ENCODE results near the gene TPBG. TPM values are rescaled to one million over a fixed set of nuclear protein-coding genes. Genes with fewer than 3 reads are reported as not detected.

TPBG gene, protein sequence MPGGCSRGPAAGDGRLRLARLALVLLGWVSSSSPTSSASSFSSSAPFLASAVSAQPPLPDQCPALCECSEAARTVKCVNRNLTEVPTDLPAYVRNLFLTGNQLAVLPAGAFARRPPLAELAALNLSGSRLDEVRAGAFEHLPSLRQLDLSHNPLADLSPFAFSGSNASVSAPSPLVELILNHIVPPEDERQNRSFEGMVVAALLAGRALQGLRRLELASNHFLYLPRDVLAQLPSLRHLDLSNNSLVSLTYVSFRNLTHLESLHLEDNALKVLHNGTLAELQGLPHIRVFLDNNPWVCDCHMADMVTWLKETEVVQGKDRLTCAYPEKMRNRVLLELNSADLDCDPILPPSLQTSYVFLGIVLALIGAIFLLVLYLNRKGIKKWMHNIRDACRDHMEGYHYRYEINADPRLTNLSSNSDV
- total RNA-seq, result under 1 TPM in 1 of 2 experiments, not detected in 1; 0.07 TPM

DNA sequence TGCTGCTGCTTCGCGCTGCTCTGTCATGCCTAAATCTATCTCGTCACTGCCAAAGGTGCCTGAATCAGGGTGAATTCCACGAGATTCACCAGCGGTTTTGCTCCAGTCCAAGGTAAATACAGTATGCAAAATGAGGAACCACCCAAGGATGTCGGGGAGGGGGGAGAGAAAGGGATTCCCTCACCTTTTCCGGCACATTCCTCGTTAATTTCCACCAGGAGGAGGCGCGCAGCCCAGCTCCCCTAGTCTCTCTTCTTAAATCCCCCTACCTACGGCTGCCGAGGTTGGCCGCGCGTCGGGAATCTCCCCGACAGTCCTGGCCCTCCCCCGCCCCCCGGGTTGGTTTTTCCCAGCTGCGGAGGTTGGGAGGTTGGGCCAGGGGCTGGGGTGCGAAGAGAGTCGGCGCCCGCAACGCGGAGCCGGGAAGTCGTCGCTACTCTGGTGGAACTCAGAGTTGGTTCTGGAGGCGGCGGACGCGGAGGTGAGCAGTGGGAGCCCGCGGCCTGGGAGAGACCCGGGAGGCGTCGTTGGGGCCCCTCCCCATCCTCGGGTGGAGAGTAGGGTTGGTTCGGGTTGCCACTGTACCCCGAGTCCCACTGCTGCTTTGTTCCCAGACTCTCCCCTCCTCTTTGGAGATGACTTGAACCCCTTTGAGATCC is at the start of gene TPBG:
TPBG (plus strand) TSS at position 390 of the 659 bp plus-strand sequence. CDS start 1,145 bp downstream, outside the sequence.
- peak; percentile 39 for DNase-seq
- CTCF ChIA-PET, result no interaction called here
- no peaks in the 10 kb centered on the region for H3K36me3 Mint-ChIP-seq (ENCODE audit: low read depth)
- H3K4me1 Mint-ChIP-seq (ENCODE audit: low read depth), result peaks cover 19% of the 10 kb centered on the region
- H3K27me3 Mint-ChIP-seq (ENCODE audit: low read depth), result peaks cover 50% of the 10 kb centered on the region
- intact Hi-C loops (cut with micrococcal nuclease), result loop anchor here (5.0 kb wide), 2 partner anchors 91 to 704 kb away; partner anchors contain the start of genes DOP1A and UBE3D
- peak within 1 kb of the TSS; percentile 69 for H3K4me3 Mint-ChIP-seq
- H3K27ac Mint-ChIP-seq, result no peak within 1 kb of the TSS
- H3K9me3 Mint-ChIP-seq, result no peaks in the 10 kb centered on the region

DNA sequence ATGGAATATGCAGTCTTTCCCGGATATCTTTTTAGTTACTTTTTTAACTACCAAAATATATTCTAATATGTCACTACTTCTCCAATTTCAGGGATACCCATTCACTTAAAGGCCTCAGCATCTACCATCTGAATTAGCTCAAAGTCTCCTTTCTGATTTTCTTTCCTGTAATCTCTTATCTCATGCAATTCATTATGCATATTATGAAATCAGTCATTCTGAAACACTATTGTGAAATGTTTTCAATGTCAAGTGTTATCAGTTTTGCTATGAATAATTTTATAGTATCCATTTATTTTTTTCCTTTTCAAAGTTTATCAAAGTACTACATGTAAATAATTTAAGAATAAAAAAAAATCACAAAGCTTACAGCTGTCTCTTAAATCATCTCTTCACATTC is 41.2 kb upstream of the TPBG start:
- intact Hi-C loops (cut with micrococcal nuclease), result no loop called here
- H3K36me3 Mint-ChIP-seq (ENCODE audit: low read depth), result no peaks in the 10 kb centered on the region
- H3K4me3 Mint-ChIP-seq, result no peak overlapping the region
- H3K4me1 Mint-ChIP-seq (ENCODE audit: low read depth), result no peaks in the 10 kb centered on the region
- no peaks in the 10 kb centered on the region for H3K9me3 Mint-ChIP-seq
- peaks cover 3% of the 10 kb centered on the region for H3K27me3 Mint-ChIP-seq (ENCODE audit: low read depth)
- no peak for DNase-seq
- no peak overlapping the region for H3K27ac Mint-ChIP-seq
- CTCF ChIA-PET, result interaction anchor here (0.6 kb wide), 1 partner anchor 1082 kb away, joined by 3 read pairs; no protein-coding TSS in a partner anchor

DNA sequence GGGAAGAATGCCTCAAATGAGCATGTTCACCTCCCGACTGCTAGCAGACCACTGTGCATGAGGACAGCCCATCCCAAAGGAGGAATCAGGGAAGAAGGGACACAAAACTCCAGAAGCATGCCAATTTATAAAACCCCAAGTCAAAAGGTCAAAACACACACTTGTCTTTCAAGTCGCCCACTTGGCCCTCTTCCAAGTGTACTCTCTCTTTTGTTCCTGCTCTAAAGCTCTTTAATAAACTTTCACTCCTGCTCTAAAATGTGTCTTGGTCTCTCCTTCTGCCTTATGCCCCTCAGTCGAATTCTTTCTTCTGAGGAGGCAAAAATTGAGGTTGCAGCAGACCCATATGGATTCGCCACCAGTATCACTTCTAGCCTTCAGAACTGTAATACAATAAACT is 33.9 kb upstream of the TPBG start:
- no peaks in the 10 kb centered on the region for H3K36me3 Mint-ChIP-seq (ENCODE audit: low read depth)
- H3K27ac Mint-ChIP-seq, result no peak overlapping the region
- H3K27me3 Mint-ChIP-seq (ENCODE audit: low read depth), result peaks cover 9% of the 10 kb centered on the region
- CTCF ChIA-PET, result no interaction called here
- no peak overlapping the region for H3K4me3 Mint-ChIP-seq
- no peak for DNase-seq
- intact Hi-C loops (cut with micrococcal nuclease), result no loop called here
- no peaks in the 10 kb centered on the region for H3K9me3 Mint-ChIP-seq
- no peaks in the 10 kb centered on the region for H3K4me1 Mint-ChIP-seq (ENCODE audit: low read depth)

DNA sequence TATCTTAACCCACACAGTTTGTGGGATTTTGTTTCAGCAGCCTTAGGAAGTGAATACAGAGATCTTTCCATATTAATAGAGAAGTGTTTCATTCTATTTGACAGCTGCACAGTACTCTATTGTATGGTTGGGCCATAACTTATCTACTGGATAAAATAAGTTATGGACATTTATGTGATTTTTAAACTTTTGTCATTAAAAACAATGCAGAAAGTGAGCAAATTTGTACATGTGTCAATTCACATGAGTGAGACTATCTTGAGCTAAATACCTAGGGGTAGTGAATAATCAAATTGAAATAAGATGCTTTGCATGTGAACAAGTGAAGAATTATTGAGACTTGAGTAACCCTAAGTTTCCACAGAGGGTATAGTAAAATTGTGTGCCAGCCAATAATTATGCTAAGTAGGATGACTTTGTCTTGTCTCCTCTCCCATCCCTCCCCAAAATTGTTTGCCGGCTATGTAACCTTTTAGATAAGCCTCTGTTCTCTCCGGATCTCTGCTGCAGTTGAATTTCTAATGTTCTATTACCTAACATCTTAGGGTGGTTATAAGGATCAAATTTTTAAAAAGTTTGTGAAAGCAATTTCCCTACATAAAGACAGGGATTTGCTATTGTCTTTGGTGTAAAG is 33.3 kb upstream of the TPBG start:
- CTCF ChIA-PET, result no interaction called here
- H3K27ac Mint-ChIP-seq, result no peak overlapping the region
- intact Hi-C loops (cut with micrococcal nuclease), result no loop called here
- peaks cover 11% of the 10 kb centered on the region for H3K27me3 Mint-ChIP-seq (ENCODE audit: low read depth)
- H3K4me1 Mint-ChIP-seq (ENCODE audit: low read depth), result no peaks in the 10 kb centered on the region
- H3K9me3 Mint-ChIP-seq, result no peaks in the 10 kb centered on the region
- H3K36me3 Mint-ChIP-seq (ENCODE audit: low read depth), result no peaks in the 10 kb centered on the region
- H3K4me3 Mint-ChIP-seq, result no peak overlapping the region
- no peak for DNase-seq

DNA sequence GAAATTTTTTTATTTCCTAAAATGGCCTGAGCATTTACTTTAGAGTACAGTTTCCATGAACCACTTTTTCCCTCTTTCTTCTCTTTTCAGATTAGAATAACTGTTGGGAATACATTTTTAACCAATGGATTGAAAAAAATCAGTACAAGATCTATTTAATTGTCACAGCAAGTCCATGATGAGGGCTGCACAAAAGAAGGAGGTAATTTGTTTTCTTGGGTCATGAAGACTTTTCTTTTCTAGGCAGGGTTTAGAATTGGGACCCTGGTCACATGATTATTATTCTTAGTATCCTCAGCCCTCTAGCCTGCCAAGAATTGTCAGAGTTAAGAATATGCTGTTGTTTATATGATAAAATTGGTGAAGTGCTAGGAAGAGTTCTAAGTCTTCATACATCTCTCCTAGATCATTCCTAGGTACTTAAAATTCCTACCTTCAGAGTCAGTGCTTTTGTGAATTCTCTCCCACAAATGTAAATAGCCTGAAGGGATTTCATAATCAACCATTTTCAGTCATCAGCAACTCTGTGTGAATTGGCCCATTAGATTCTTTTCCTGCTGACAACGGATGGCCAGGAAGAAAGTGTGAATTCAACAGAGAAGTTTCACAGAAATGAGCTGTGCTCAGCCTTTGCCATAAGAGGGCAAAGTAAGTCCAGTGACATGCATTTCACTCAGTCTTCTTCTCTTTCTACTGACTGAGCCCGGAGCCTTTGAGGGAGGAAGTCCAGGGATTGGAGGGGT is 32.4 kb upstream of the TPBG start:
- no peaks in the 10 kb centered on the region for H3K9me3 Mint-ChIP-seq
- no peaks in the 10 kb centered on the region for H3K36me3 Mint-ChIP-seq (ENCODE audit: low read depth)
- no peak for DNase-seq
- CTCF ChIA-PET, result no interaction called here
- peaks cover 11% of the 10 kb centered on the region for H3K27me3 Mint-ChIP-seq (ENCODE audit: low read depth)
- no peak overlapping the region for H3K4me3 Mint-ChIP-seq
- intact Hi-C loops (cut with micrococcal nuclease), result no loop called here
- no peaks in the 10 kb centered on the region for H3K4me1 Mint-ChIP-seq (ENCODE audit: low read depth)
- no peak overlapping the region for H3K27ac Mint-ChIP-seq

DNA sequence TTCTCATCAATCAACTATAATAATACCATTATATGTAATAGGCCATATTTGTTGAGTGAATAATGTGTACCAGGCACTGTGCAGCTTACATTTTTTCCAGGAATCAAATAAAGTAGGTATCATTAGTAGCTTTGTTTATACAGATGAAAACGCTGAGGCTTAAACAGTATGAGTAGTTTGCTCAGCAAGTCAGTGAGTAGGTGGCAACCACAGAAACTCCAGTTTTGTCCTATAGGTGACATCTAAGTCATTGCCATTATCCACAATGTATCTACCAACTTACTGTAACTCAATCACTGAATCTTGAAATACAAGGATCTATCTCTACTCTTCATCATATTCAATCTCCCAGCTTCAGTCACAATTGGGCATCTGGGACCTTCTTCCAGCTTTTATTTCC is 29.8 kb upstream of the TPBG start:
- no peak for DNase-seq
- Mint-ChIP-seq H3K4me3 (no peak overlapping the region), H3K27me3 (ENCODE audit: low read depth) (peaks cover 11% of the 10 kb centered on the region), H3K9me3 (no peaks in the 10 kb centered on the region), H3K4me1 (ENCODE audit: low read depth) (no peaks in the 10 kb centered on the region), H3K27ac (no peak overlapping the region), H3K36me3 (ENCODE audit: low read depth) (no peaks in the 10 kb centered on the region)
- CTCF ChIA-PET, result no interaction called here
- intact Hi-C loops (cut with micrococcal nuclease), result no loop called here

DNA sequence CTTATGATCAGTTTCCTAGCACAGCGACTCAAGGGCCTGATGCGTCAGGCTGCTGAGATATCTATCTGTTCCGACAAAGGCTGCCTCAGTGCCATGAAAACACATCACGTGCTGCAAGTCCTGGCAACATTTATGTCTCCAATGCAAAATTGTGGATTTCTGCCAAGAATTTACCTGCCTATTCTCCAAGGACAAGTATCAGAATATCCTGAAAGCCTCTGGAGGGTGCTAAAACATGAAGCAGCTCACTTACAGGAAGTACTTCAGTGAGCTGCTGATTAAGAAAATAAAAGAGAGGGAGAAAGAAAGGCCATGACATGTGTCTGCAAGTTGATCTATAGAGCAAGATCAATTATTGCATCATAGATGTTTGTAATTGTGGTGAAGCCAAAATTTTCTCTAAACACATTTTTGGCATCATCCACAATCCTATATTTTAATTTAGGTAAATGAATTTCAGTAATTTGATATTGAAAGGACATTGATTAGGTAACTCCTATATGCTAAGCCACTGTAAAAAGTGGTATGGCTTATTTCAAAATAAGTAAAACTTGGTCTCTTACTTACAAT is 25.8 kb upstream of the TPBG start:
- no peak overlapping the region for H3K4me3 Mint-ChIP-seq
- CTCF ChIA-PET, result no interaction called here
- H3K36me3 Mint-ChIP-seq (ENCODE audit: low read depth), result no peaks in the 10 kb centered on the region

DNA sequence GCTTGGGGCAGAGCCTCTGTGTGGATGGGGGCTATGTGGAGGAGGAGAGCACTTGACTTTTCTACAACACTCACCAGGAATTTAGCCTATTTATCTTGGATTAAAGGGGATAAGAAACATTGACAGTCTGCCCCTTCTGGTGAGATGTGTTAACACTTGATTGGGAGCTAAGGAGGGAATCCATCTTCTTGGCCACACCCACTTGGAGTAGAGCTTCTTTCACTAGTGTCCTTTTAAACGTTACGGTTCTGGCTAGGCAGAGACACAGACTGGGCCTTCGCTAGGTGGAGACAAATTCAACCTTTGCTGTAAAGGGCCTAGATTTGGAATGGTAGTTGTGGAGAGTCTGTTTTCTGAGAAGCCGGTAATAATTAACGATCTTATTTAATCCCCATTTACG is 15.5 kb upstream of the TPBG start:
- Mint-ChIP-seq H3K36me3 (ENCODE audit: low read depth) (no peaks in the 10 kb centered on the region), H3K4me3 (no peak overlapping the region), H3K27ac (no peak overlapping the region), H3K9me3 (no peaks in the 10 kb centered on the region), H3K27me3 (ENCODE audit: low read depth) (no peaks in the 10 kb centered on the region), H3K4me1 (ENCODE audit: low read depth) (no peaks in the 10 kb centered on the region)
- no peak for DNase-seq
- CTCF ChIA-PET, result no interaction called here
- intact Hi-C loops (cut with micrococcal nuclease), result no loop called here

More for the DNA sequence above, 25.8 kb upstream of the TPBG start:
- Mint-ChIP-seq H3K27me3 (ENCODE audit: low read depth) (peaks cover 4% of the 10 kb centered on the region), H3K4me1 (ENCODE audit: low read depth) (no peaks in the 10 kb centered on the region), H3K9me3 (peaks cover 8% of the 10 kb centered on the region), H3K27ac (no peak overlapping the region)
- intact Hi-C loops (cut with micrococcal nuclease), result no loop called here
- DNase-seq, result no peak

DNA sequence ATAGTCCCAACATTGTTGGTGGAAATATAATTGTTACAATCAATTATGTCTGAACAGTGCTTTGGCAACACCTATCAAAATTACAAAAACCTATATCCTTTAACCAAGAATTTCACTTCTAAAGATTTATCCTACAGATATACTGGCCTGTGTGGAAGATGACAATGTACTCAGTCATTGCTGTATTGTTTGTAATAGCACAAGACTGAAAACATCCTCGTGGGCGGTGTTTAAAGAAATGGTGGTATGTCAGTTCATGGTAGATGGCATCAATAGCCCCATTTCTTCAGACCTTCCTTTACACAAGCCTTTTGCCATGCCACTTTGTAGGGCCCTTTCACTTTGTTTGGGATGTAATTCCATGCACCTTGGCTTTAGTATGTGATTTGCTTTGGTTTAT is 9.8 kb upstream of the TPBG start:
- H3K27me3 Mint-ChIP-seq (ENCODE audit: low read depth), result no peaks in the 10 kb centered on the region
- H3K4me3 Mint-ChIP-seq, result no peak overlapping the region
- H3K36me3 Mint-ChIP-seq (ENCODE audit: low read depth), result no peaks in the 10 kb centered on the region
- H3K27ac Mint-ChIP-seq, result no peak overlapping the region
- CTCF ChIA-PET, result no interaction called here
- no peaks in the 10 kb centered on the region for H3K4me1 Mint-ChIP-seq (ENCODE audit: low read depth)
- DNase-seq, result no peak
- intact Hi-C loops (cut with micrococcal nuclease), result no loop called here
- no peaks in the 10 kb centered on the region for H3K9me3 Mint-ChIP-seq

DNA sequence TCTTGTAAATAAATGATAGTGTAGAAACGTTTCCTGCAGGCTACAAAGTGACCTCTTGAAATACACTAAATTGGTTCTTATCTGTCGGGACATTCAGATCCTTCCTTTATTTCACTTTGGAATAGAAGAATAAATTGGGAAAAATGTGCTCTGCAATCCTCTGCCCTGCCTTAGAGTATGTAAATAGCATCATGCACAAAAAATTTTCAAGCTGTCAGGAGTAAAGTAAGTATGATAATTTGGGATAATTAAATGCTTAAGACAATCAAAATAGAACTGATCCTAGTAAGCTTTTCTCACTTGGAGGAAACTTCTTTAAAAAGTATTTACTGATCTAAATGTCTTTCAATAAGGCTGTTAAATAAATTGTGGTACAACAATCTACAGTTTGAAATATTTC is 3.1 kb upstream of the TPBG start:
- intact Hi-C loops (cut with micrococcal nuclease), result loop anchor here (5.0 kb wide), 2 partner anchors 88 to 707 kb away; partner anchors contain the start of genes DOP1A and UBE3D
- peaks cover 41% of the 10 kb centered on the region for H3K27me3 Mint-ChIP-seq (ENCODE audit: low read depth)
- CTCF ChIA-PET, result no interaction called here

DNA sequence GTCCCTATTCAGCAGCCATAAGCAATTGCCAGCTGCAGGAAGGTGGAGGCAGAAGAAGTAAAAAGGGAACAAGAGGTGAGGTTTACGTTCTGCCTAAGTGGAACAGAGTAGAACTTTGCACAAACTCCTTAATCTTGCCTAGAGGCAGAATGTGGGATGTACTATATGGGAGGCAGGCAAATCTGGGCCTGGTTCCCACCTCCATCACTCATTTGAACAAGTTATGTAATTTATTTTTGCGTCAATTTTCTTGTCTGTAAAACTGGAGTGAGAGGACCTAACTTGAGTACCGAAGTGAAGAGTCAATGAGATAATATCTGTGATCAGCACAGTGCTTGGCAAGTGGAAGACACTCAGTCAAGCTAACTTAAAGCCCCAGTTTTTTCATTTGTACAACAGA is 2.0 kb upstream of the TPBG start:
- peaks cover 50% of the 10 kb centered on the region for H3K27me3 Mint-ChIP-seq (ENCODE audit: low read depth)
- H3K9me3 Mint-ChIP-seq, result no peaks in the 10 kb centered on the region
- CTCF ChIA-PET, result no interaction called here
- no peak overlapping the region for H3K27ac Mint-ChIP-seq
- H3K36me3 Mint-ChIP-seq (ENCODE audit: low read depth), result no peaks in the 10 kb centered on the region
- DNase-seq, result no peak
- no peak overlapping the region for H3K4me3 Mint-ChIP-seq
- intact Hi-C loops (cut with micrococcal nuclease), result loop anchor here (5.0 kb wide), 2 partner anchors 89 to 706 kb away; partner anchors contain the start of genes DOP1A and UBE3D
- peaks cover 19% of the 10 kb centered on the region for H3K4me1 Mint-ChIP-seq (ENCODE audit: low read depth)

More for the DNA sequence above, 3.1 kb upstream of the TPBG start:
- Mint-ChIP-seq H3K9me3 (no peaks in the 10 kb centered on the region), H3K36me3 (ENCODE audit: low read depth) (no peaks in the 10 kb centered on the region), H3K4me1 (ENCODE audit: low read depth) (peaks cover 16% of the 10 kb centered on the region), H3K27ac (no peak overlapping the region), H3K4me3 (no peak overlapping the region)
- no peak for DNase-seq

DNA sequence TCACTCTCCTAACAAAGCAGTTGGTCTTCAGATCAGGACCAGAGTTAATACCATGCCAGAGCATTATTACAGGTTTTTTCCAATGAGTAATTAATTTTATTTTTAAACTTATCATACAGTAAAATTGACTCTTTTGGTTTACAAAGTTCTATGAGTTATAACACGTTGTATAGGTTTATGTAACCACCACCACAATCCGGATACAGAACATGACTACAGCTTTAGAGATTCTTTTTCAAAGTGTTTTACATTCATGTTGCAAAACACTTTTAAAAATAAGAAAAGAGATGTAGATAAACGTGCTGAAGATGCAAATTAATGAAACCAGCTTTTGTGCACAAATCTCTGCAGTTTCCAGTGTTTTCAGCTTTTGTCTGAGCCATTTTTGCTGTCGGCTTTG is 1.5 kb upstream of the TPBG start:
- CTCF ChIA-PET, result no interaction called here
- no peaks in the 10 kb centered on the region for H3K9me3 Mint-ChIP-seq
- H3K4me3 Mint-ChIP-seq, result no peak overlapping the region
- H3K27me3 Mint-ChIP-seq (ENCODE audit: low read depth), result peaks cover 50% of the 10 kb centered on the region
- no peak for DNase-seq
- no peaks in the 10 kb centered on the region for H3K36me3 Mint-ChIP-seq (ENCODE audit: low read depth)
- peaks cover 19% of the 10 kb centered on the region for H3K4me1 Mint-ChIP-seq (ENCODE audit: low read depth)
- no peak overlapping the region for H3K27ac Mint-ChIP-seq
- intact Hi-C loops (cut with micrococcal nuclease), result loop anchor here (5.0 kb wide), 2 partner anchors 90 to 705 kb away; partner anchors contain the start of genes DOP1A and UBE3D
